Suprapubic skin (tissue), 4 donors: ENCODE measurements around the gene NHLH1.

Source experiments
- EP300 ChIP-seq: sonication (generic); formaldehyde crosslinking; IDR thresholded peaks from one replicate; pipeline ENCODE4 v1.6.1; 2017; ENCODE audit warnings: antibody characterized with exemption
- POLR2A ChIP-seq, 2 donors: fragments of 450-650 bp; IDR thresholded peaks; one replicate each; pipeline ENCODE4 v1.6.1; 2017; ENCODE audit warnings: antibody characterized with exemption in 2 of 2, mild to moderate bottlenecking in 2 of 2, moderate library complexity in 2 of 2
- POLR2AphosphoS5 ChIP-seq, 3 donors: sonication (generic); formaldehyde crosslinking; IDR thresholded peaks; one replicate each; pipeline ENCODE4 v1.6.1; 2017; ENCODE audit warnings: antibody characterized with exemption in 3 of 3
- TF ChIP-seq, protein P1 (sequence below), 2 donors: fragments of 200-600 bp in 1 of 2; fragments of 450-650 bp in 1 of 2; sonication (generic) in 1 of 2; IDR thresholded peaks; one replicate each; pipeline ENCODE4 v1.5.1; 2016 to 2019; ENCODE audit warnings: antibody characterized with exemption in 2 of 2, mild to moderate bottlenecking in 1 of 2, moderate library complexity in 1 of 2

DNA sequence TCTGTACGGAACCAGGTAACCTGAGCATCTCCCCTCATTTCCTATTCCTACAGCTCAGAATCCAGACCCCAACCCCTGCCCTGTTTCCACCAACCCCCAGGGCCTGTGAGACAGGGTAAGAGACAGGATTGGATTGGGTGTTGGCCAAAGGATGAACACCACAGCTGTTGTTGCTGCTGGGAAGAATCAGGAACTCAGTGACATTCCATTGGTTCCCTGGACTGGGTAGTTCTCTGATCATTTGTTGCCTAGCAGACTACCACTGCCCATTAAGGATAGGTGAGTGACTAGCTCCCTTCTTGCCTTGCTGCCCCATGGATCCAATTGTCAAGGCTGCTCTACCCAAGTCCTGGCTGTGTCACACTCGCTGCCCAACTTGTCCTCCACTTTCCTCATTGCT lies 13.6 kb upstream of the NHLH1 start:
- no peak for TF ChIP-seq POLR2A (IDR thresholded peaks at IDR 0.05)
- TF ChIP-seq, protein P1, sequence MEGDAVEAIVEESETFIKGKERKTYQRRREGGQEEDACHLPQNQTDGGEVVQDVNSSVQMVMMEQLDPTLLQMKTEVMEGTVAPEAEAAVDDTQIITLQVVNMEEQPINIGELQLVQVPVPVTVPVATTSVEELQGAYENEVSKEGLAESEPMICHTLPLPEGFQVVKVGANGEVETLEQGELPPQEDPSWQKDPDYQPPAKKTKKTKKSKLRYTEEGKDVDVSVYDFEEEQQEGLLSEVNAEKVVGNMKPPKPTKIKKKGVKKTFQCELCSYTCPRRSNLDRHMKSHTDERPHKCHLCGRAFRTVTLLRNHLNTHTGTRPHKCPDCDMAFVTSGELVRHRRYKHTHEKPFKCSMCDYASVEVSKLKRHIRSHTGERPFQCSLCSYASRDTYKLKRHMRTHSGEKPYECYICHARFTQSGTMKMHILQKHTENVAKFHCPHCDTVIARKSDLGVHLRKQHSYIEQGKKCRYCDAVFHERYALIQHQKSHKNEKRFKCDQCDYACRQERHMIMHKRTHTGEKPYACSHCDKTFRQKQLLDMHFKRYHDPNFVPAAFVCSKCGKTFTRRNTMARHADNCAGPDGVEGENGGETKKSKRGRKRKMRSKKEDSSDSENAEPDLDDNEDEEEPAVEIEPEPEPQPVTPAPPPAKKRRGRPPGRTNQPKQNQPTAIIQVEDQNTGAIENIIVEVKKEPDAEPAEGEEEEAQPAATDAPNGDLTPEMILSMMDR (IDR thresholded peaks at IDR 0.05): no peak
- no peak for TF ChIP-seq POLR2AphosphoS5 (IDR thresholded peaks at IDR 0.05)
- no peak for TF ChIP-seq EP300
